Tibial artery (tissue), 4 donors: Measurements from ENCODE around the gene ENGASE.

Experiments used
- DNase-seq, 2 donors: peaks; one replicate each; pipeline ENCODE4 v3.0.0-alpha.2; 2019
- H3K27ac ChIP-seq, 2 donors: fragments of 200-600 bp; sonication (generic) in 1 of 2; 1 replicate in 1 of 2; 2 replicates in 1 of 2; pipeline ENCODE4 v1.5.1; 2018 to 2019; ENCODE audit warnings: mild to moderate bottlenecking in 1 of 2
- H3K27me3 ChIP-seq, 2 donors: fragments of 200-600 bp; sonication (generic) in 1 of 2; one replicate each; pipeline versions ENCODE4 v1.5.1 to v1.6.0; 2016 to 2019
- H3K36me3 ChIP-seq, 3 donors: fragments of 200-600 bp; sonication (generic) in 2 of 3; one replicate each; pipeline ENCODE4 v1.5.1; 2016 to 2019; ENCODE audit warnings: mild to moderate bottlenecking in 2 of 3
- H3K4me1 ChIP-seq, 4 donors: fragments of 200-600 bp; sonication (generic) in 2 of 4; 1 replicate in 3 of 4; 2 replicates in 1 of 4; pipeline ENCODE4 v1.5.1; 2016 to 2019
- H3K4me3 ChIP-seq, 2 donors: fragments of 200-600 bp; sonication (generic) in 1 of 2; 1 replicate in 1 of 2; 2 replicates in 1 of 2; pipeline ENCODE4 v1.5.1; 2018 to 2019; ENCODE audit warnings: mild to moderate bottlenecking in 2 of 2
- H3K9me3 ChIP-seq, 3 donors: fragments of 200-600 bp; sonication (generic) in 1 of 3; one replicate each; pipeline ENCODE4 v1.5.1; 2016 to 2019
- intact Hi-C: fragments of 100-400 bp; cut with DNase I; formaldehyde crosslinking; loops from one replicate; pipeline ENCODE4 v1.15.0; 2023; ENCODE audit warnings: low total_unique reads
- TF ChIP-seq, protein P1 (sequence below), 2 experiments: fragments of 200-600 bp in 1 of 2; fragments of 450-650 bp in 1 of 2; IDR thresholded peaks; one replicate each; pipeline ENCODE4 v1.5.1; 2017 to 2019; ENCODE audit warnings: antibody characterized with exemption in 2 of 2, mild to moderate bottlenecking in 1 of 2, moderate library complexity in 1 of 2

Gene ENGASE

DNA sequence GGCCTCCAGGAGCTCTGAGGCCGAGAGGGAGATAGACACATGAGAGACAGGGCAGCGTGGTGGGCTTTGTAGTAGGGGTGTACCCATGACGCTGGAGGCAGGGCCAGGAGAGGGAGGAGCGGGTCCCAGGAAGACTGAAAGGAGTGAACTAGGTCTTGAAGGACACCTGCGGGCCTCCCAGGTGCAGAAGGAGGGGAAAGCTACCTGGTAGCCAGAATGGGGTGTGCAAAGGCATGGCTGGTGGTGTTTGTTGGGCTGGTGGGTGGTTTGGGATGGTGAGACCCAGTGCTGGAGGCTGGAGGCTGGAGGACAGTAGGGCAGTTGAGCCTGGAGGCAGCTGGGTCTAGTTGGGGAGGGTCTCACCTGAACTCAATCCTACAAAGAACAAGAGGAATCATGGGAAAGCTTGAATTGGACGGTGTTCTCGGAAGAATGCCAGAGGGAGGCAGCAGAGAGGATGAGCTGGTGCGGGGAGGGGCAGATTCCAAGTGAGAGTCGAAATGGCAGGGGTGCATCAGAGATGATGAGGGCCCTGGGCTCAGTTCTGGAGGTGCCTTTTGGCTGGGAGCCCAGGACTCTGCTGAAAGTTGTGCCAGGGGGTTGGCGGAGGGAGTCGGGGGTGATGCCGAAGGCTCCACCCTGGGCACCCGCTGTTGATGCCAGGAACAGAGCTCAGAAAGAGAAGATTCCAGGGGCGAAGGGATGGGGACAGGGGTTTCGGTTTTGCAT, 29.5 kb upstream of the ENGASE start:
- Histone ChIP-seq H3K27ac (peak overlapping the region in 1 of 2 donors; percentile 76), H3K27me3 (no peaks in the 10 kb centered on the region), H3K4me3 (no peak overlapping the region), H3K9me3 (no peaks in the 10 kb centered on the region), H3K4me1 (peaks cover 0 to 56% (median 39%) of the 10 kb centered on the region in 4 donors), H3K36me3 (peaks cover 29 to 53% (median 44%) of the 10 kb centered on the region in 3 donors)
- peak in 1 of 2 donors; percentile 66 for DNase-seq
- intact Hi-C loops, result no loop called here
- TF ChIP-seq, protein P1, sequence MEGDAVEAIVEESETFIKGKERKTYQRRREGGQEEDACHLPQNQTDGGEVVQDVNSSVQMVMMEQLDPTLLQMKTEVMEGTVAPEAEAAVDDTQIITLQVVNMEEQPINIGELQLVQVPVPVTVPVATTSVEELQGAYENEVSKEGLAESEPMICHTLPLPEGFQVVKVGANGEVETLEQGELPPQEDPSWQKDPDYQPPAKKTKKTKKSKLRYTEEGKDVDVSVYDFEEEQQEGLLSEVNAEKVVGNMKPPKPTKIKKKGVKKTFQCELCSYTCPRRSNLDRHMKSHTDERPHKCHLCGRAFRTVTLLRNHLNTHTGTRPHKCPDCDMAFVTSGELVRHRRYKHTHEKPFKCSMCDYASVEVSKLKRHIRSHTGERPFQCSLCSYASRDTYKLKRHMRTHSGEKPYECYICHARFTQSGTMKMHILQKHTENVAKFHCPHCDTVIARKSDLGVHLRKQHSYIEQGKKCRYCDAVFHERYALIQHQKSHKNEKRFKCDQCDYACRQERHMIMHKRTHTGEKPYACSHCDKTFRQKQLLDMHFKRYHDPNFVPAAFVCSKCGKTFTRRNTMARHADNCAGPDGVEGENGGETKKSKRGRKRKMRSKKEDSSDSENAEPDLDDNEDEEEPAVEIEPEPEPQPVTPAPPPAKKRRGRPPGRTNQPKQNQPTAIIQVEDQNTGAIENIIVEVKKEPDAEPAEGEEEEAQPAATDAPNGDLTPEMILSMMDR (IDR thresholded peaks at IDR 0.05), result no peak

DNA sequence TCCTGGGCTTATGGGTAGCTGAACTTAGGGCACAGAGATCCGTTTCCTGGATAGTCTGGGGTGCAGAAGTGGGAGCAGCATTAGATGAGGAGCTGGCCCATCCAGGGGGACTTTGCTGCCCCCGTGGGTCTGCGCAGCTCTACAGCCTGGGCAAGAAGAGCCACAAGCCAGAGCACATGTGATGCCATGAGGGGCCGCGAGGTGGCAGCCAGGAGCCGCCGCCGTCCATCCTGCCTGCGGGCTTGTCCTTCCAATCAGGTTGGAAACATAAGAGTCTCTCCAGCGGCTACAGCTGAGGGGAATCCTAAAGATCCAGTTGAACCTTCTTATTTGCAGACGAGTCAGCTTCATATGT, 28.8 kb upstream of the ENGASE start:
- no peak overlapping the region for H3K4me3 ChIP-seq
- TF ChIP-seq, protein P1 (IDR thresholded peaks at IDR 0.05), result peak; percentile 94 to 97
- no peaks in the 10 kb centered on the region for H3K9me3 ChIP-seq
- no peaks in the 10 kb centered on the region for H3K27me3 ChIP-seq
- peak overlapping the region; percentile 41 to 76 for H3K27ac ChIP-seq
- peak; percentile 68 to 88 for DNase-seq
- peaks cover 0 to 52% (median 39%) of the 10 kb centered on the region in 4 donors for H3K4me1 ChIP-seq
- intact Hi-C loops, result loop anchor here (2.0 kb wide), 1 partner anchor 39 kb away; no protein-coding TSS in a partner anchor
- H3K36me3 ChIP-seq, result peaks cover 29 to 60% (median 50%) of the 10 kb centered on the region in 3 donors

DNA sequence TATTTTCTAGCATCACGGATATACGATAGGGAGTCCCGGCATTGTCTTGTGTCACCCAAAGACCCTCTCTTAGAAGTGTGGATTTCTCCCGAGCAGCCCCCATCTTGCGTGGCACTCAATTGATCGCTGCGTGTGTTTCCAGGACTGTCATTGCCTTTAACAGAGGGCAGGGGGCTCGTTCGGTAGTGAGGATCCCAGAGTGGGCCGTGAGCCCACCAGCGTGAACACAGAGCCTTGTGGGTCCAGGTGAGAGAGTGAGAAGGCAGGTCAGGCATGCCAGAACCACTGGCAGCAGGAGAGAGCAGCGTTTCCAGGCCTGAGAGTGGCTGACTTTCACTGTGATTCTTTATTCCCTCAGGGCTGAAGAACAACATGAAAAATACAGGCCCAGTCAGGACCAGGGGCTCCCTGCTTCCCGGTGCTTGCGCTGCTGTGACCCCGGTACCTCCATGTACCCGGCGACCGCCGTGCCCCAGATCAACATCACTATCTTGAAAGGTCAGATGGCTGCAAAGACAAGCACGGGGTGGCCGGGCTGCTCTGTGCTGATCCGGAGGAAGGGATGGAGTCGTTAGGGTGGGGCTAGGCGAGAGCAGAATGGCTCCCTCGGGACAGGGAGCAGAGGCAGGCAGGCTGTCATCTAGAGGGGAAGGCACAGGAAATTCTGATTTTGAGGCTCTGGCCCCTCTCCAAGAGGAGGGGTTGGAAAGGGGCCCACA, 28.3 kb upstream of the ENGASE start:
- peak; percentile 37 to 88 for DNase-seq
- Histone ChIP-seq H3K27ac (peak overlapping the region; percentile 41 to 76), H3K9me3 (no peaks in the 10 kb centered on the region), H3K4me1 (peaks cover 0 to 52% (median 39%) of the 10 kb centered on the region in 4 donors), H3K4me3 (peak overlapping the region in 1 of 2 donors; percentile 12), H3K36me3 (peaks cover 29 to 63% (median 56%) of the 10 kb centered on the region in 3 donors), H3K27me3 (no peaks in the 10 kb centered on the region)
- TF ChIP-seq, protein P1 (IDR thresholded peaks at IDR 0.05), result no peak
- intact Hi-C loops, result loop anchor here (2.0 kb wide), 1 partner anchor 38 kb away; no protein-coding TSS in a partner anchor

DNA sequence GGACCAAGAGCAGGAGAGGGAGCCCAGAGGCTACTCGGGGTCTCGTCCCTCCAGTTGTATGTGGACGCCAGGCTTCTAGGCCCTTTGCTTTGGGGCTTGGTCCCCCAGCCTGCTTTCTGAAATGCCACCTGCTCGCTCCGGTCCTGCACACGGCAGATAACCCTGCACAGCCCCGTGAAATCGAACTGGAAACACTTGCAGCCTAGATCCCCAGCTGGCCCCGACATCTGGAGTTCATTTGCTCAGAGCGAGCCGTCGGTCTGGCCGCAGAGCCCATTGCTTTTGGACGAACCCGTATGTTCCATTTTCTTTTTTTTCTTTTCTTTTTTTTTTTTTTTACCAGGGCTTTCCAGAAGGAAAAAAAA, 27.7 kb upstream of the ENGASE start:
- Histone ChIP-seq H3K4me1 (peaks cover 0 to 49% (median 38%) of the 10 kb centered on the region in 4 donors), H3K9me3 (no peaks in the 10 kb centered on the region), H3K36me3 (peaks cover 29 to 57% (median 56%) of the 10 kb centered on the region in 3 donors), H3K27ac (peak overlapping the region; percentile 41 to 76), H3K4me3 (peak overlapping the region in 1 of 2 donors; percentile 12), H3K27me3 (no peaks in the 10 kb centered on the region)
- TF ChIP-seq, protein P1 (IDR thresholded peaks at IDR 0.05), result no peak
- intact Hi-C loops, result loop anchor here (2.0 kb wide), 1 partner anchor 38 kb away; no protein-coding TSS in a partner anchor
- DNase-seq, result peak in 1 of 2 donors; percentile 78

DNA sequence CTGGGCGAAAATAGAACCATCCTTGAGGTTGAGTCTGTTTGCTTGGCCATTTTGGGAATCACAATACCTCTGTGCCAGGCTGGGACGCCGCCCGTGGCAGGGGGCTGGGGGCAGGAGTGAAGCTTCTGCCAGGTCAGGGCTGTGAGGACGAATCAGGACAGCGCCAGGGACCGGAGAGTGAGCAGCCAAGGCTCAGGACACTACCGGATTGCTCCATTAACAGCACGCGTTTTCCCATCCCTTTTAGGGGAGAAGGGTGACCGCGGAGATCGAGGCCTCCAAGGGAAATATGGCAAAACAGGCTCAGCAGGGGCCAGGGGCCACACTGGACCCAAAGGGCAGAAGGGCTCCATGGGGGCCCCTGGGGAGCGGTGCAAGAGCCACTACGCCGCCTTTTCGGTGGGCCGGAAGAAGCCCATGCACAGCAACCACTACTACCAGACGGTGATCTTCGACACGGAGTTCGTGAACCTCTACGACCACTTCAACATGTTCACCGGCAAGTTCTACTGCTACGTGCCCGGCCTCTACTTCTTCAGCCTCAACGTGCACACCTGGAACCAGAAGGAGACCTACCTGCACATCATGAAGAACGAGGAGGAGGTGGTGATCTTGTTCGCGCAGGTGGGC, 27.2 kb upstream of the ENGASE start:
- Histone ChIP-seq H3K36me3 (peaks cover 29 to 56% (median 55%) of the 10 kb centered on the region in 3 donors), H3K9me3 (no peaks in the 10 kb centered on the region), H3K27ac (peak overlapping the region; percentile 41 to 76), H3K27me3 (no peaks in the 10 kb centered on the region), H3K4me1 (peaks cover 0 to 44% (median 33%) of the 10 kb centered on the region in 4 donors), H3K4me3 (no peak overlapping the region)
- intact Hi-C loops, result loop anchor here (2.0 kb wide), 1 partner anchor 37 kb away; no protein-coding TSS in a partner anchor
- no peak for DNase-seq
- TF ChIP-seq, protein P1 (IDR thresholded peaks at IDR 0.05), result no peak
